ENCODE data around the gene CNGB1. TPM values are rescaled to one million over a fixed set of nuclear protein-coding genes. Genes with fewer than 3 reads are reported as not detected.

Gene CNGB1
- total RNA-seq, 4 donors from 2014 or later, result not detected

- intact Hi-C loops (cut with DNase I; ENCODE audit: low total_unique reads), result no loop called here
- no peak overlapping the region for H3K4me3 ChIP-seq (ENCODE audit: low read depth, poor library complexity, severe bottlenecking)
- no peak for DNase-seq (ENCODE audit: low spot score in 2 of 2)
- no peak for TF ChIP-seq CTCF (IDR thresholded peaks at IDR 0.05)
- no peak for TF ChIP-seq POLR2A (IDR thresholded peaks at IDR 0.05)
- WGBS, 2 donors, result 80 to 81% methylated on average over 8 of the region's 8 CpGs
Observed at GRCh38 chr16:57957673-57958392, 13.1 kb downstream of the CNGB1 start.

GRCh38 chr16:57956924-57957672, 13.8 kb downstream of the CNGB1 start:
- 70 to 75% methylated on average over 8 of the region's 8 CpGs for WGBS, 2 donors
- no peak for DNase-seq (ENCODE audit: low spot score in 2 of 2)
- intact Hi-C loops (cut with DNase I; ENCODE audit: low total_unique reads), result no loop called here
- TF ChIP-seq CTCF (IDR thresholded peaks at IDR 0.05) (no peak), POLR2A (IDR thresholded peaks at IDR 0.05) (no peak)
- H3K4me3 ChIP-seq (ENCODE audit: low read depth, poor library complexity, severe bottlenecking), result no peak overlapping the region

GRCh38 chr16:57956270-57956808, 14.6 kb downstream of the CNGB1 start:
- intact Hi-C loops (cut with DNase I; ENCODE audit: low total_unique reads), result no loop called here
- H3K4me3 ChIP-seq (ENCODE audit: low read depth, poor library complexity, severe bottlenecking), result no peak overlapping the region
- WGBS, 2 donors, result 90% methylated on average over 8 of the region's 8 CpGs
- no peak for TF ChIP-seq POLR2A (IDR thresholded peaks at IDR 0.05)
- TF ChIP-seq CTCF (IDR thresholded peaks at IDR 0.05), result no peak
- DNase-seq (ENCODE audit: low spot score in 2 of 2), result no peak

GRCh38 chr16:57955572-57956188, 15.2 kb downstream of the CNGB1 start:
- no peak overlapping the region for H3K4me3 ChIP-seq (ENCODE audit: low read depth, poor library complexity, severe bottlenecking)
- no peak for DNase-seq (ENCODE audit: low spot score in 2 of 2)
- WGBS, 2 donors, result 69 to 70% methylated on average over 12 of the region's 12 CpGs

GRCh38 chr16:57953857-57954256, 17.1 kb downstream of the CNGB1 start:
- no peak for TF ChIP-seq CTCF (IDR thresholded peaks at IDR 0.05)
- TF ChIP-seq POLR2A (IDR thresholded peaks at IDR 0.05), result no peak
- DNase-seq (ENCODE audit: low spot score in 2 of 2), result no peak
- intact Hi-C loops (cut with DNase I; ENCODE audit: low total_unique reads), result no loop called here
- no peak overlapping the region for H3K4me3 ChIP-seq (ENCODE audit: low read depth, poor library complexity, severe bottlenecking)
- WGBS, 2 donors, result 96 to 100% methylated on average over 1 of the region's 1 CpG

More at GRCh38 chr16:57955572-57956188, 15.2 kb downstream of the CNGB1 start:
- TF ChIP-seq POLR2A (IDR thresholded peaks at IDR 0.05) (no peak), CTCF (IDR thresholded peaks at IDR 0.05) (no peak)
- intact Hi-C loops (cut with DNase I; ENCODE audit: low total_unique reads), result no loop called here
